Central memory CD8-positive, alpha-beta T cell (primary cell): ENCODE measurements around the gene SLC6A6.

Experiments used
- ATAC-seq: fragments of 150-1000 bp; cut with Tn5 transposase; replicated peaks from 2 replicates; pipeline ENCODE4 v1.10.0; 2022; ENCODE audit warnings: mild to moderate bottlenecking, moderate FRiP score, moderate number of reproducible peaks; ENCODE audit not compliant: poor library complexity, severe bottlenecking; ENCODE audit errors: extremely low read depth
- DNase-seq, 2 donors: peaks; one replicate each; pipeline ENCODE4 v3.0.0; 2021; ENCODE audit warnings: low spot score in 2 of 2
- H3K27ac Mint-ChIP-seq: one replicate; pipeline ENCODE4 v1.8.0; 2022; ENCODE audit warnings: low read depth, mild to moderate bottlenecking, moderate library complexity, mixed read lengths
- H3K27me3 Mint-ChIP-seq: one replicate; pipeline ENCODE4 v1.8.0; 2022; ENCODE audit warnings: mixed read lengths
- H3K36me3 Mint-ChIP-seq: one replicate; pipeline ENCODE4 v1.8.0; 2022; ENCODE audit warnings: mild to moderate bottlenecking, moderate library complexity, mixed read lengths; ENCODE audit not compliant: insufficient read depth
- H3K4me1 Mint-ChIP-seq: one replicate; pipeline ENCODE4 v1.8.0; 2022; ENCODE audit warnings: mixed read lengths
- H3K4me3 Mint-ChIP-seq: one replicate; pipeline ENCODE4 v1.8.0; 2022; ENCODE audit warnings: mild to moderate bottlenecking, moderate library complexity, mixed read lengths
- H3K9me3 Mint-ChIP-seq: one replicate; pipeline ENCODE4 v1.8.0; 2022; ENCODE audit warnings: mixed read lengths

The SLC6A6 gene

DNA sequence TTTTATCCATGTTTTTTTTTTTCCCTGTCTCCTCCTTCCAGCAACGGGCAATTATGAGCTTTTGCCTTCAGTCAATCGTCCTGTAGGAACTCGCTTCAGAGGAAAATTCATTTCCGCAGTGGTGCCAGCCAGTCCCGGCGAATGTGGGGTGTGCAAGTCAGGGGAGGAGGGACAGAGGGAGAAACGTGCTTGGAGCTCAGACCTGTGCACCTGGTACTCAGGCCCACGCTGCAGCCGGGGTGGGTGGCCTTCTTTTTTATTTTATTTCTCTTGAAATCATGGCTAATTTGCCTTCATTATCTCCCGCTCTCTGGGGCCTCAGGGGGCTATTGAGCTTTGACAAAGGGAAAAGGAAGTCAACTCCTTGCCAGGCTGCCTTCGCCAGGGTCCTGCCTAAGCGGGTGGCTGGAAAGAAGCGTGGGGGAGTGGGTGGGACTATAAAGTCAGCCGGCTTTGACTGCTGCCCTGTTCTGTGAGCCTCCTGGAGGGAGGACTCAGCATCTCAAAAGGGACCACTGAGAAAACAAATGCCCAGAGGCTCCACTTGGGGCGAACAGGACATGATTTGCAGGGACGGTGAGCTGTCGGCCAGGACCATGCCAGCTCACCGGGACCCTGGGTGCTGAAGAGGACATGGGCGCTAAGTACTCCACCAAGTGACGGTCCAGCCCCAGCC lies 132.2 kb downstream of the SLC6A6 start:
- DNase-seq (no peak), ATAC-seq (no peak)
- Mint-ChIP-seq H3K4me1 (no peaks in the 10 kb centered on the region), H3K9me3 (no peaks in the 10 kb centered on the region), H3K36me3 (peaks cover 1% of the 10 kb centered on the region), H3K27ac (no peak overlapping the region), H3K4me3 (no peak overlapping the region), H3K27me3 (peaks cover 46% of the 10 kb centered on the region)

DNA sequence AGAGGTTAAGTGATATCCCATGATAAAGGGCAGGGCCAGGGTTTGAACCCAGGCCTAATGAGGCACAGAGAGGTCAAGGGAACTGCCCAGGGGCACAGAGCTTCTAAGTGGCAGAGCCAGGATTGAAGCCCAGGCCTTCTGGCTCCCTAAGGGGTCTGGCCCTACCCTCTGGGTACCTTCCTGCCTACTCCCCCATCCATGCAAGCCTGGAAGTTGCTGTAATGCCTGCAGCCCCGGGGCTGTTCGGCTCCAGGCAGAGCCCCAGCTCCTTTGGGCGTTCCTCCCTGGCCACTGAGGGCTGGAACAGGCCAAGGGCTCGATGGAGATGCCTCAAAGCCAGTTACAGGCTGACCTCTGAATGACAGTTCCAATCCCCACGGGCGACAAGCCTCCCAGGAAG lies 133.2 kb downstream of the SLC6A6 start:
- DNase-seq (no peak), ATAC-seq (no peak)
- Mint-ChIP-seq H3K36me3 (no peaks in the 10 kb centered on the region), H3K4me1 (no peaks in the 10 kb centered on the region), H3K27ac (no peak overlapping the region), H3K4me3 (no peak overlapping the region), H3K27me3 (peaks cover 36% of the 10 kb centered on the region), H3K9me3 (no peaks in the 10 kb centered on the region)

DNA sequence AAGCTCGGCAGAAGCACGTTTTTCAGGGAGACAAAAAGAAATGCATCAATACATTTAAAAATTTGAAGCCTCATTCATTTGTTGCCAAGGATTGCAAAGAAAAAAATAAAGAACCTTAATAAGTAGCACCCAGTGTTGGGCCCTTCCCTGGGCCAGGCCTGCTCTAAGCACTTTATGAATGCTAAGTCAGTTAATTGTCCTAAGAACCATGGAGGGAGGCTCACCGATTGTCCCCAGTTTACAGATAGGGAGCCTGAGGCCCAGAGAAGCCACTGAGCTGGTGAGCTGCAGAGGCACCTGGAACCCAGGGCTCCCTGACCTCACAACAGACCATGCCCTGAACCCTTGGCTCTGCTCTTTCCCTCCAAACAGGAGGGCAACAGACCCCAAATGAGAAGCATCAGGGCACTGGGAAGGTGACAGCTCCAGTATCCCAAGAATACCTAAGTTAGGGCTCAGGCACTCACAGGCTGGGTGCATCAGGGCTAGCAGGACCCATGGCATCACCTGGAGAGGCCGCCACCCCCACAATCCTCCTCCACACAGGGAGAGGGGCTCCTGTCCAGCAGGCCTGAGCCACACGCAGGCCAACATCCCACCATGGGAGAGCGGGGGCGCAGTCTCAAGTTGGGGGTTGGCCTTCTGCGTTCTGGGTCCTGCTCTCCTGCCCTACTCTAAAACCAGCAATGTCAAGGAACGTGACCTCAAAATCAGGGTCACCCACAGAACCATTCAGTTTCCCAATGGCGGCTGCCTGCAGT lies 133.8 kb downstream of the SLC6A6 start:
- H3K9me3 Mint-ChIP-seq = no peaks in the 10 kb centered on the region
- no peak overlapping the region for H3K27ac Mint-ChIP-seq
- H3K4me1 Mint-ChIP-seq = no peaks in the 10 kb centered on the region
- DNase-seq = no peak
- H3K27me3 Mint-ChIP-seq = peaks cover 30% of the 10 kb centered on the region
- no peak overlapping the region for H3K4me3 Mint-ChIP-seq
- no peaks in the 10 kb centered on the region for H3K36me3 Mint-ChIP-seq
- ATAC-seq = no peak

GRCh38 chr3:14536837-14537589 lies 134.6 kb downstream of the SLC6A6 start:
- Mint-ChIP-seq H3K36me3 (no peaks in the 10 kb centered on the region), H3K4me3 (no peak overlapping the region), H3K27ac (no peak overlapping the region), H3K27me3 (peaks cover 23% of the 10 kb centered on the region), H3K4me1 (no peaks in the 10 kb centered on the region), H3K9me3 (no peaks in the 10 kb centered on the region)
- ATAC-seq (no peak), DNase-seq (no peak)

GRCh38 chr3:14537590-14538450 lies 135.4 kb downstream of the SLC6A6 start:
- H3K36me3 Mint-ChIP-seq = no peaks in the 10 kb centered on the region
- DNase-seq = no peak
- no peaks in the 10 kb centered on the region for H3K9me3 Mint-ChIP-seq
- no peak for ATAC-seq
- H3K4me1 Mint-ChIP-seq = no peaks in the 10 kb centered on the region
- H3K27ac Mint-ChIP-seq = no peak overlapping the region
- no peak overlapping the region for H3K4me3 Mint-ChIP-seq
- peaks cover 25% of the 10 kb centered on the region for H3K27me3 Mint-ChIP-seq

- H3K9me3 Mint-ChIP-seq = no peaks in the 10 kb centered on the region
- ATAC-seq (no peak), DNase-seq (no peak)
- H3K4me3 Mint-ChIP-seq = no peak overlapping the region
- H3K4me1 Mint-ChIP-seq = no peaks in the 10 kb centered on the region
- no peaks in the 10 kb centered on the region for H3K36me3 Mint-ChIP-seq
- no peak overlapping the region for H3K27ac Mint-ChIP-seq
- peaks cover 25% of the 10 kb centered on the region for H3K27me3 Mint-ChIP-seq
Measured at GRCh38 chr3:14538451-14539088, 136.2 kb downstream of the SLC6A6 start.
